ENCODE results near the gene SCGN. TPM values are rescaled to one million over a fixed set of nuclear protein-coding genes. Genes with fewer than 3 reads are reported as not detected.
A peak's percentile ranks its signal among the peaks of the same experiment; 100 is the strongest.

Gene SCGN
- total and polyA plus RNA-seq, 2 of the 4 experiments (the other 2 are of a cell fraction), result not detected

DNA sequence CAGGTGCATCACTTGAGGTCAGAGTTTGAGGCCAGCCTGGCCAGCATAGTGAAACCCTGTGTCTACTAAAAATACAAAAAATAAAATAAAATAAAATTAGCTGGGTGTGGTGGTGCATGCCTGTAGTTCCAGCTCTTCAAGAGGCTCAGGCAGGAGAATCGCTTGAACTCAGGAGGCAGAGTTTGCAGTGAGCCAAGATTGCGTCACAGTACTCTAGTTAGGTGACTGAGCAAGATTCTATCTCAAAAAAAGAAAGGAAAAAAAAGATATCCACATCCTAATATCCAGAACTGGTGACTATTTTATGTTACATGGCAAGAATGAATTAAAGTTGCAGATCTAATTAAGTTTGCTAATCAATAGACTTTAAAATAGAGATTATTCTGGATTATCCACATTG, 32.5 kb downstream of the SCGN start:
- H2BK5ac ChIP-seq (ENCODE audit: low read depth, low read length, poor library complexity, severe bottlenecking), result no peak overlapping the region
- no peak overlapping the region for H4K5ac ChIP-seq (ENCODE audit: low read depth, low read length)
- no CpG with 5 or more reads among the region's 2 CpGs for WGBS, 2 experiments (ENCODE audit: extremely low coverage in 2 of 2, insufficient read length in 1 of 2)
- H3K27ac ChIP-seq (ENCODE audit: insufficient read depth, low read length), result no peak overlapping the region
- POLR2A ChIA-PET (ENCODE audit: unreplicated experiment), result no interaction called here
- H3K27me3 ChIP-seq (ENCODE audit: control insufficient read depth, insufficient read depth, low read length), result no peaks in the 10 kb centered on the region
- no peaks in the 10 kb centered on the region for H4K20me1 ChIP-seq (ENCODE audit: insufficient read depth, low read length)
- in situ Hi-C loops (cut with MboI; ENCODE audit: low sequenced_read_pairs) (no loop called here), intact Hi-C loops (cut with micrococcal nuclease) (no loop called here), dilution Hi-C loops (cut with HindIII; ENCODE audit: low sequenced_read_pairs, unreplicated experiment) (no loop called here)
- no peak overlapping the region for H2AK9ac ChIP-seq (replicated peaks; ENCODE audit: low read depth, low read length, poor library complexity)
- ATAC-seq (ENCODE audit: low read depth), result no peak
- H3K18ac ChIP-seq (ENCODE audit: low read depth, low read length), result no peak overlapping the region
- H3K4me2 ChIP-seq (ENCODE audit: low read depth, low read length), result no peak overlapping the region
- H3K79me1 ChIP-seq (ENCODE audit: low read depth in 1 of 2, low read length in 2 of 2), result no peaks in the 10 kb centered on the region
- no peak overlapping the region for H2AFZ ChIP-seq (replicated peaks; ENCODE audit: low read length, poor library complexity)
- H4K8ac ChIP-seq (ENCODE audit: low read depth in 2 of 2, low read length in 2 of 2), result no peak overlapping the region
- TF ChIP-seq RFX5 (IDR thresholded peaks at IDR 0.05; ENCODE audit: low read depth, low read length) (no peak), NFE2L2 (IDR thresholded peaks at IDR 0.05; ENCODE audit: low read depth, low read length) (no peak), CEBPB (IDR thresholded peaks at IDR 0.05; ENCODE audit: low read depth, low read length) (0 out of 2 replicates have a peak, but pooled peaks have one; percentile 1), MXI1 (IDR thresholded peaks at IDR 0.05; ENCODE audit: borderline replicate concordance, low read depth, low read length) (no peak), FOS (IDR thresholded peaks at IDR 0.05; ENCODE audit: low read depth, low read length) (no peak)
- H3K9me1 ChIP-seq (ENCODE audit: insufficient read depth, low read length), result no peaks in the 10 kb centered on the region
- CTCF ChIA-PET, result no interaction called here
- H3K9ac ChIP-seq (ENCODE audit: low read depth, low read length), result no peak overlapping the region
- H3K36me3 ChIP-seq (ENCODE audit: control insufficient read depth, insufficient read depth, low read length), result no peaks in the 10 kb centered on the region
- H2BK120ac ChIP-seq (ENCODE audit: low read depth, low read length), result no peak overlapping the region
- no peaks in the 10 kb centered on the region for H3K4me1 ChIP-seq (ENCODE audit: control insufficient read depth, insufficient read depth, low read length)
- H3K56ac ChIP-seq (ENCODE audit: extremely low read depth, insufficient read depth, low read length), result no peak overlapping the region
- no peaks in the 10 kb centered on the region for H3K9me3 ChIP-seq (ENCODE audit: control insufficient read depth, insufficient read depth, low read length)
- no peak overlapping the region for H2AK5ac ChIP-seq (ENCODE audit: low read depth, low read length)
- H2BK15ac ChIP-seq (ENCODE audit: low read depth, low read length), result no peak overlapping the region
- no peak overlapping the region for H2BK20ac ChIP-seq (ENCODE audit: low read depth, low read length)
- no peak overlapping the region for H4K91ac ChIP-seq (ENCODE audit: insufficient read depth, low read depth, low read length)
- H3K4ac ChIP-seq (ENCODE audit: low read depth, low read length), result no peak overlapping the region
- H3K14ac ChIP-seq (replicated peaks; ENCODE audit: low read depth, low read length), result no peak overlapping the region
- H3K23ac ChIP-seq (ENCODE audit: low read depth, low read length), result no peak overlapping the region
- DNase-seq, result no peak
- no peak overlapping the region for H3K4me3 ChIP-seq (ENCODE audit: insufficient read depth, low read depth, low read length)
- BruUV-seq (replicated peaks), result no TSS peak
